Measurements from ENCODE around the gene TBX21.
"Not testable (repeated sequence)": the region's sequence is repeated elsewhere in the genome, so short reads cannot be mapped to it uniquely, and the experiment has no call there.

Gene TBX21

GRCh38 chr17:47735139-47735464, 2.1 kb downstream of the TBX21 start:
- no peak for TF ChIP-seq CTCF (IDR thresholded peaks at IDR 0.05; ENCODE audit: control extremely low read depth, extremely low read depth, low read depth, missing control alignments)
- DNase-seq (ENCODE audit: extremely low spot score) = no peak
- ChIA-PET CTCF (interaction anchor here (0.9 to 2.6 kb wide), 4 partner anchors 10 to 37 kb away, joined by 3 to 8 read pairs (median 6); no protein-coding TSS in a partner anchor), POLR2A (interaction anchor here (1.2 kb wide), 1 partner anchor 34 kb away, joined by 3 read pairs; no protein-coding TSS in a partner anchor)

GRCh38 chr17:47735536-47736011, 2.5 kb downstream of the TBX21 start:
- TF ChIP-seq CTCF (IDR thresholded peaks at IDR 0.05; ENCODE audit: control extremely low read depth, extremely low read depth, low read depth, missing control alignments) = no peak
- POLR2A ChIA-PET = interaction anchor here (1.2 kb wide), 1 partner anchor 34 kb away, joined by 3 read pairs; no protein-coding TSS in a partner anchor
- CTCF ChIA-PET = interaction anchor here (0.9 to 2.6 kb wide), 5 partner anchors 11 to 38 kb away, joined by 3 to 8 read pairs (median 6); no protein-coding TSS in a partner anchor
- peak; percentile 80 for DNase-seq (ENCODE audit: extremely low spot score)

GRCh38 chr17:47736501-47737495, 3.8 kb downstream of the TBX21 start:
- CTCF ChIA-PET = interaction anchor here (1.1 to 2.6 kb wide), 5 partner anchors 17 to 39 kb away, joined by 3 to 8 read pairs (median 6); no protein-coding TSS in a partner anchor
- POLR2A ChIA-PET = no interaction called here
- TF ChIP-seq CTCF (IDR thresholded peaks at IDR 0.05; ENCODE audit: control extremely low read depth, extremely low read depth, low read depth, missing control alignments) = no peak
- DNase-seq (ENCODE audit: extremely low spot score) = no peak

GRCh38 chr17:47738178-47738577, 5.1 kb downstream of the TBX21 start:
- ChIA-PET CTCF (no interaction called here), POLR2A (no interaction called here)
- no peak for TF ChIP-seq CTCF (IDR thresholded peaks at IDR 0.05; ENCODE audit: control extremely low read depth, extremely low read depth, low read depth, missing control alignments)
- no peak for DNase-seq (ENCODE audit: extremely low spot score)

GRCh38 chr17:47739150-47739549, 6.1 kb downstream of the TBX21 start:
- ChIA-PET CTCF (no interaction called here), POLR2A (no interaction called here)
- DNase-seq (ENCODE audit: extremely low spot score) = no peak
- no peak for TF ChIP-seq CTCF (IDR thresholded peaks at IDR 0.05; ENCODE audit: control extremely low read depth, extremely low read depth, low read depth, missing control alignments)

- DNase-seq (ENCODE audit: extremely low spot score); POLR2A ChIA-PET: not testable (repeated sequence)
- CTCF ChIA-PET = interaction anchor here (0.7 kb wide), 1 partner anchor 41 kb away, joined by 3 read pairs; no protein-coding TSS in a partner anchor
Measured at GRCh38 chr17:47739945-47740344, 6.9 kb downstream of the TBX21 start.

Measured in GM10248 (cell line).